Measurements from ENCODE around the gene GPC3.

- TF ChIP-seq CTCF (IDR thresholded peaks at IDR 0.05) (no peak), POLR2A (IDR thresholded peaks at IDR 0.05) (no peak)
These were observed 63.5 kb downstream of the GPC3 start for GRCh38 chrX:133921764-133922389.
